ENCODE measurements around the gene APOD. TPM values are rescaled to one million over a fixed set of nuclear protein-coding genes. Genes with fewer than 3 reads are reported as not detected.

The APOD gene
- total RNA-seq, 3 donors from 2014 or later (not counting 1 experiment from before 2014, with no cell fraction given): not detected

DNA sequence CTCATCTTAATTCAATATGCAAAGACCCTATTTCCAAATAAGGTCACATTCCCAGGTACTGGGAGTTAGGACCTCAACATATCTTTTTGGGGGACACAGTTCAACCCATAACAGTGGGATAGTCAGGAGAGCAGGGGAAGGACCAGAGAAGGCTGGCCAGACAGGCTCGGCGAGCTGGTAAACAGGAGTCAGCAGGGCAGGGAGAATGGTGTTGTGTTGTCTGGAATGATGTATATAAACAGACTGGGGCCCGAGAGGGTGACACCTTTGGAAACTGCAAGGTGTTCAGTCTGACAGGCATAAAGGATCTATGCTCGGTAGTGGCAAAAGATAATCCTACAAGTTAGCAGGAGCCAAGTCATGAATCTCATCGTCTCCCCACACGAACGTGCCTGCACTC lies 30.5 kb downstream of the APOD start:
- H3K27ac Mint-ChIP-seq: peak overlapping the region in 1 of 2 donors; percentile 95
- no peaks in the 10 kb centered on the region for H3K27me3 Mint-ChIP-seq (ENCODE audit: low read depth in 2 of 2)
- no peaks in the 10 kb centered on the region for H3K9me3 Mint-ChIP-seq
- H3K4me1 ChIP-seq (ENCODE audit: control insufficient read depth, insufficient read depth, low read length): peaks cover 42% of the 10 kb centered on the region
- H3K9me3 ChIP-seq (ENCODE audit: control insufficient read depth, insufficient read depth, low read length): no peaks in the 10 kb centered on the region
- intact Hi-C loops (cut with micrococcal nuclease): no loop called here
- no peaks in the 10 kb centered on the region for H3K27me3 ChIP-seq (ENCODE audit: control insufficient read depth, insufficient read depth, low read length)
- H3K36me3 ChIP-seq (ENCODE audit: control insufficient read depth, insufficient read depth, low read length): no peaks in the 10 kb centered on the region
- H3K36me3 Mint-ChIP-seq: no peaks in the 10 kb centered on the region
- no peak overlapping the region for H3K4me3 ChIP-seq (ENCODE audit: low read length)
- H3K4me3 Mint-ChIP-seq: no peak overlapping the region
- H3K4me1 Mint-ChIP-seq: peaks cover 30 to 41% of the 10 kb centered on the region in 2 donors
- no peak overlapping the region for H3K27ac ChIP-seq (ENCODE audit: low read length)
- ATAC-seq (no peak), DNase-seq (no peak)
- TF ChIP-seq, protein P1, sequence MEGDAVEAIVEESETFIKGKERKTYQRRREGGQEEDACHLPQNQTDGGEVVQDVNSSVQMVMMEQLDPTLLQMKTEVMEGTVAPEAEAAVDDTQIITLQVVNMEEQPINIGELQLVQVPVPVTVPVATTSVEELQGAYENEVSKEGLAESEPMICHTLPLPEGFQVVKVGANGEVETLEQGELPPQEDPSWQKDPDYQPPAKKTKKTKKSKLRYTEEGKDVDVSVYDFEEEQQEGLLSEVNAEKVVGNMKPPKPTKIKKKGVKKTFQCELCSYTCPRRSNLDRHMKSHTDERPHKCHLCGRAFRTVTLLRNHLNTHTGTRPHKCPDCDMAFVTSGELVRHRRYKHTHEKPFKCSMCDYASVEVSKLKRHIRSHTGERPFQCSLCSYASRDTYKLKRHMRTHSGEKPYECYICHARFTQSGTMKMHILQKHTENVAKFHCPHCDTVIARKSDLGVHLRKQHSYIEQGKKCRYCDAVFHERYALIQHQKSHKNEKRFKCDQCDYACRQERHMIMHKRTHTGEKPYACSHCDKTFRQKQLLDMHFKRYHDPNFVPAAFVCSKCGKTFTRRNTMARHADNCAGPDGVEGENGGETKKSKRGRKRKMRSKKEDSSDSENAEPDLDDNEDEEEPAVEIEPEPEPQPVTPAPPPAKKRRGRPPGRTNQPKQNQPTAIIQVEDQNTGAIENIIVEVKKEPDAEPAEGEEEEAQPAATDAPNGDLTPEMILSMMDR (IDR thresholded peaks at IDR 0.05): no peak
- 92% methylated on average over 7 of the region's 7 CpGs for WGBS (ENCODE audit: insufficient coverage)

- intact Hi-C loops (cut with micrococcal nuclease): no loop called here
- H3K4me1 Mint-ChIP-seq: peaks cover 45 to 57% of the 10 kb centered on the region in 2 donors
- no peaks in the 10 kb centered on the region for H3K27me3 Mint-ChIP-seq (ENCODE audit: low read depth in 2 of 2)
- no peaks in the 10 kb centered on the region for H3K36me3 Mint-ChIP-seq
- no peaks in the 10 kb centered on the region for H3K27me3 ChIP-seq (ENCODE audit: control insufficient read depth, insufficient read depth, low read length)
- no peaks in the 10 kb centered on the region for H3K9me3 Mint-ChIP-seq
- H3K9me3 ChIP-seq (ENCODE audit: control insufficient read depth, insufficient read depth, low read length): no peaks in the 10 kb centered on the region
- DNase-seq (no peak), ATAC-seq (no peak)
- peak overlapping the region; percentile 65 for H3K4me3 Mint-ChIP-seq
- WGBS (ENCODE audit: insufficient coverage): 77% methylated on average over 7 of the region's 7 CpGs
- peak overlapping the region; percentile 95 for H3K27ac Mint-ChIP-seq
- H3K4me3 ChIP-seq (ENCODE audit: low read length): no peak overlapping the region
- H3K36me3 ChIP-seq (ENCODE audit: control insufficient read depth, insufficient read depth, low read length): no peaks in the 10 kb centered on the region
- peaks cover 42% of the 10 kb centered on the region for H3K4me1 ChIP-seq (ENCODE audit: control insufficient read depth, insufficient read depth, low read length)
- peak overlapping the region; percentile 80 for H3K27ac ChIP-seq (ENCODE audit: low read length)
- TF ChIP-seq, protein P1 (IDR thresholded peaks at IDR 0.05): no peak
Measured at GRCh38 chr3:195551381-195551978, 32.3 kb downstream of the APOD start.

GRCh38 chr3:195550723-195551122 lies 33.0 kb downstream of the APOD start:
- Histone ChIP-seq H3K27me3 (ENCODE audit: control insufficient read depth, insufficient read depth, low read length) (no peaks in the 10 kb centered on the region), H3K36me3 (ENCODE audit: control insufficient read depth, insufficient read depth, low read length) (no peaks in the 10 kb centered on the region), H3K27ac (ENCODE audit: low read length) (peak overlapping the region; percentile 80), H3K9me3 (ENCODE audit: control insufficient read depth, insufficient read depth, low read length) (no peaks in the 10 kb centered on the region), H3K4me3 (ENCODE audit: low read length) (peak overlapping the region; percentile 19), H3K4me1 (ENCODE audit: control insufficient read depth, insufficient read depth, low read length) (peaks cover 49% of the 10 kb centered on the region)
- WGBS (ENCODE audit: insufficient coverage): 15% methylated on average over 4 of the region's 4 CpGs
- peaks cover 52 to 60% of the 10 kb centered on the region in 2 donors for H3K4me1 Mint-ChIP-seq
- peak overlapping the region; percentile 86 for H3K4me3 Mint-ChIP-seq
- TF ChIP-seq, protein P1 (IDR thresholded peaks at IDR 0.05): no peak
- no peaks in the 10 kb centered on the region for H3K27me3 Mint-ChIP-seq (ENCODE audit: low read depth in 2 of 2)
- no peaks in the 10 kb centered on the region for H3K36me3 Mint-ChIP-seq
- H3K27ac Mint-ChIP-seq: peak overlapping the region; percentile 95
- DNase-seq (peak in 1 of 2 donors; percentile 62), ATAC-seq (peak; percentile 30 to 56 (median 31))
- H3K9me3 Mint-ChIP-seq: no peaks in the 10 kb centered on the region
- intact Hi-C loops (cut with micrococcal nuclease): no loop called here

Data from natural killer cell (primary cell).